Activated T-cell treated with anti-CD3 and anti-CD28 coated beads for 4 hours (primary cell): ENCODE measurements around the gene SLC33A1.
"Not testable (repeated sequence)": the region's sequence is repeated elsewhere in the genome, so short reads cannot be mapped to it uniquely, and the experiment has no call there.

Experiments used
- DNase-seq: peaks from one replicate; pipeline ENCODE4 v3.0.0-alpha.2; 2020

The SLC33A1 gene

GRCh38 chr3:155854141-155854940 is at the start of gene SLC33A1:
Gene SLC33A1 (minus strand): TSS chr3:155854427. CDS start chr3:155853997, 430 bp downstream.
- peak; percentile 95 for DNase-seq

DNA sequence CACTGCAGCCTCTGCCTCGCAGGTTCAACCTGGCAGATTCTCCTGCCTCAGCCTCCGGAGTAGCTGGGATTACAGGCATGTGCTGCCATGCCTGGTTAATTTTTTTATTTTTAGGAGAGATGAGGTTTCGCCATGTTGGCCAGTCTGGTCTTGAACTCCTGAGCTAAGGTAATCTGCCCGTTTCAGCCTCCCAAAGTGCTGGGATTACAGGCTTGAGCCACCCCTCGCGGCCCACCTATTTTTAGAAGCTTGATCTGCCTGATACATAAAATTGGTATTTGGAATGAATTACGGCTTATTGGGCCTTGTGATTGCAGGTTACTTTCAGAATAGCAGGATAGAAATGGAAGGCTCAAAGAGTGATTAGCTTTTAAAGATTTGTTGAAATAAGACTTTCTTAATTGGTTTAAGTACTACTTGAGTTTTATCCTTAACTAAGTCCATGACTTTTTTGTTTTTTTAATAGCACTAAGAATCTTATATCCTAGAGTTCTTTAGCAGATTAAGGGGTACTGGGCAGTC is 41.2 kb upstream of the SLC33A1 start:
- no peak for DNase-seq

GRCh38 chr3:155891321-155891720 is 37.1 kb upstream of the SLC33A1 start:
- DNase-seq, result no peak

- DNase-seq, result no peak
These were observed 36.5 kb upstream of the SLC33A1 start for GRCh38 chr3:155890671-155891190.

GRCh38 chr3:155889952-155890351 is 35.7 kb upstream of the SLC33A1 start:
- DNase-seq, result no peak

DNA sequence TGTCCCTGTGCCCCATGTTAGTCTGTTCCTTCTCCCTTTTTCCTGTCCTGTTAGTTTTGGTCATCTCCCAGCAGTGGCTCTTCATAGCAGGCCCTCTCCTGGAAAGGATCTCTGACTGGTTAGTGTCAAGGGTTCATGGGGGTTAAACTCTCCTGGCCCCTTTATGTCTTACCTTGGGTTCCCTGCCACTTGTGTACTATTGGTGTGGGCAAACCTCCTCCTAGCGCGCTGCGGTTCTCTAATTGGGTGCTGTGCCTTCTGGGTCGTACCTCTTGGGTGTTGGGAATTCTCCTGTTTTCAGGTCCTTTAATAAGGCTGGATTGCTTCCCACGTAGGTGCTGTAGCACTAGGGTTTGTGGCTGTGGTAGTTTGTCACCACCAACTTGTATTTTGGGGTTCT is 35.0 kb upstream of the SLC33A1 start:
- no peak for DNase-seq

- no peak for DNase-seq
These were observed 32.7 kb upstream of the SLC33A1 start for GRCh38 chr3:155886915-155887314.

- DNase-seq, result not testable (repeated sequence)
These were observed 32.1 kb upstream of the SLC33A1 start for GRCh38 chr3:155886348-155886747.

- no peak for DNase-seq
These were observed 31.1 kb upstream of the SLC33A1 start for GRCh38 chr3:155885292-155885691.

DNA sequence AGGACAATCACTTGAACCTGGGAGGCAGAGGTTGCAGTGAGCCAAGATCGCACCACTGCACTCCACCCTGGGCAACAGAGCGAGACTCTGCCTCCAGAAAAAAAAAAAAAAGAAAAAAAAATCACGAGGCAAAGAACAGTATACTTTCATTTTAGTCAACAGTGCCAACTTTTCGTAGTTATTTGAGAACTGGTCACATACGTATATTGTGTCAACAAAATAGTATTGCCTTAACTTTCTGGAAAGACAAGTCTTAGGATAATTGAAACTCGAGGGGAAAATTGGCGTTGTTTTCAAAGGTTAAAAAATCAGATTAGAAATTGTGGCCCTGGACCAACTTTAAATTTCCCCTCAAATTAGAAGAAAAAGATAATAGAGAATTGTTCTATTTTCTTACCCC is 30.1 kb upstream of the SLC33A1 start:
- no peak for DNase-seq

- no peak for DNase-seq
These were observed 26.1 kb upstream of the SLC33A1 start for GRCh38 chr3:155880286-155880685.

GRCh38 chr3:155876503-155876902 is 22.3 kb upstream of the SLC33A1 start:
- no peak for DNase-seq

DNA sequence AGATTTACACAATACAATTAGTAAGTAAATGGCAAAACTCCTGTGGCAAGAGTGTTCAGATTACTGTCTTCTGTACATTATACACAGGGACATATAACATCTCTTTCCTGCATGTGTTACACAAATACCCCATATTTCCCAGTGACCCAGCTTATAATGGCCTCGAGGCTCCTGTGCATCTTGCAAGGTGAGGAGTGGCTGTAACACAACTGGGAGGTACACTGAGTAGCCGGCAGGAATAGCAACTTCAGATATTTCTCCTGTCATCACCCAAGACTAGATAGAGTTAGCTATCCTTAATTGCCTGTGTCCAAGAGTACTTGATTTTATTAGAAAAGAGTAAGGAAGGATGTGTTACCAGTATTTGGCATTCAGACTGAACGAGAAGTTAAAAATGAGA is 21.8 kb upstream of the SLC33A1 start:
- DNase-seq, result no peak

- no peak for DNase-seq
These were observed 18.8 kb upstream of the SLC33A1 start for GRCh38 chr3:155872904-155873646.

- no peak for DNase-seq
These were observed 17.5 kb upstream of the SLC33A1 start for GRCh38 chr3:155871746-155872158.

DNA sequence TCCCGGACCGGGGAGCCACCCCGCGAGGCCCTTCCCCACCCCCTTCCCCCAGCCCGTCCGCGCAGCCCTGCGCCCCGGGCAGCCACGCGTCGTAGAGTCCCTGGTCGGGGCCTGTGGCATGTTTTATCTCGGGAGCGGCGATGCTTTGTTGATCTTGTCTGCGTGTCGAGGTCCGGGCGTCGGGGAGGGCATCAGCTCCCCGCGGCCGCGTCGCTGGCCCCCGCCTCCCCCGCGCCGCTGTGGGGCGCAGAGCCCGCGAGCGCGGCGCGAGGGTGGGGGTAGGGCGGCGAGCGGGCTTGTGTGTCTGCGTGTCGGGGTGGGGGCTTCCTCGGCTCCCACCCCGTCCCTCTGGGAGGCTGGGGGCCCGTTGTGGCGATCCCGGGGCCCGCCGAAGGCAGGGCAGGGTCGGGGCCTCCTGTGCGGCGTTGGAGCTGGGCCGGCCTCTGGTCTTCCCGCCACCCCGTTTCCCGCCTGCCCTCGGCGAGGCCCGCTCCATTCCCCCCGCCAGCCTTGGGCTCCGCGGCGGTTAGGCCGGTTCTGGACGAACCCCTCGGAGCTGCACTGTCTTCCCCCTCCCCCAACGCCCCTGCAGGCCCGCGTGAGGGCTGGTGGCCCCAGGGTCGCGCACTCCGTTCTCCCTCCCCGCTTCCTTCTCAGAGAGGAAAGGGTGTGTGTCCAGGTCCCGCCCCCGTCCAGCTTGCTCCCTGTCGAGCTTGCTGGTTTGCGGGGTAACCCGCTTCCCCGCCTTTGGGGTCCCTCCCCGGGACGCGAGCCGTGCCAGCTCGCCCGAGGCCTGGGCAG is 16.9 kb upstream of the SLC33A1 start:
- DNase-seq, result peak; percentile 7

DNA sequence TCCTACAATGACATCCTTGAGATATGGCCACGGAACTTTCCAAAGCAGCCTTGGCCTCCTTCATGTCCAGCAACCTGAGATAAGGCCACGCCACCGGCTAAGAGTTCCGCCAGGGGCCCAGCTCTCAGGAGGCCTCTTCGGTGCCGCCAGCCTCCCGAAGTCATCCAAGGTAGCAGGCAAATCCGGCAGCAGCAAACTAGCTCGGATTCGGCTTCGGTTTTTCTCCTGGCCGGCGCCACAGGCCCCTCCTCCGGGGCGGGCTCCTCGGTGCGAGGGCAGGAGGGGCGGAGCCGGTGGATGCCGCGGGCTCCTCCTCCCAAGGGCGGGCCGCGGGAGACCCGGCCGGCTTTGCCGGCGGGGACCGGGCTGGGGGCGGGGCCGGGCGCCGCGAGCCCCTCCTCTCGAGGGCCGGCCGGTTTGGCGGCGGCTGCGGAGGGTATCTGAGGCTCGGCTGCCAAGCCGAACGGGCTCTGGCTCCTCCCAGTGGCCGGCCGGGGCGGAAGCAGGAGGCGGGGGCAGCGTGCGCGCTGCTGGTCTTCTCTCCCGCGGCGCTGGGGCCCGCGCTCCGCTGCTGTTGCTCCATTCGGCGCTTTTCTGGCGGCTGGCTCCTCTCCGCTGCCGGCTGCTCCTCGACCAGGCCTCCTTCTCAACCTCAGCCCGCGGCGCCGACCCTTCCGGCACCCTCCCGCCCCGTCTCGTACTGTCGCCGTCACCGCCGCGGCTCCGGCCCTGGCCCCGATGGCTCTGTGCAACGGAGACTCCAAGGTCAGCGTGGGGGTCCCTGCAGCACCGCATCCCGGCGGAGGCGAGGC is 16.1 kb upstream of the SLC33A1 start, which contains the start of gene GMPS:
Gene GMPS, plus strand, starts transcription at position 518 of the 812 bp plus-strand sequence. Its CDS starts 221 bp downstream, at position 739.
- peak; percentile 93 for DNase-seq

- DNase-seq, result no peak
These were observed 15.5 kb upstream of the SLC33A1 start for GRCh38 chr3:155869691-155870090.

- no peak for DNase-seq
These were observed 9.0 kb upstream of the SLC33A1 start for GRCh38 chr3:155863072-155863784.

- DNase-seq, result peak; percentile 40
These were observed 8.2 kb upstream of the SLC33A1 start for GRCh38 chr3:155862290-155862982.
